Epithelial cell of esophagus (primary cell): ENCODE measurements around the gene LRSAM1.

Experiments used
- DNase-seq: peaks from one replicate; pipeline ENCODE4 v3.0.0; 2010; ENCODE audit warnings: low read depth
- H3K4me3 ChIP-seq: 2 replicates; pipeline ENCODE4 v1.5.1; 2011; ENCODE audit warnings: mild to moderate bottlenecking, low read length, control low read depth
- TF ChIP-seq, protein P1 (sequence below): IDR thresholded peaks from 2 replicates; pipeline ENCODE4 v1.5.1; 2011; ENCODE audit warnings: low read depth, mild to moderate bottlenecking, low read length, control low read depth, inconsistent platforms; ENCODE audit not compliant: insufficient read depth; ENCODE audit errors: missing control alignments

Gene LRSAM1

DNA sequence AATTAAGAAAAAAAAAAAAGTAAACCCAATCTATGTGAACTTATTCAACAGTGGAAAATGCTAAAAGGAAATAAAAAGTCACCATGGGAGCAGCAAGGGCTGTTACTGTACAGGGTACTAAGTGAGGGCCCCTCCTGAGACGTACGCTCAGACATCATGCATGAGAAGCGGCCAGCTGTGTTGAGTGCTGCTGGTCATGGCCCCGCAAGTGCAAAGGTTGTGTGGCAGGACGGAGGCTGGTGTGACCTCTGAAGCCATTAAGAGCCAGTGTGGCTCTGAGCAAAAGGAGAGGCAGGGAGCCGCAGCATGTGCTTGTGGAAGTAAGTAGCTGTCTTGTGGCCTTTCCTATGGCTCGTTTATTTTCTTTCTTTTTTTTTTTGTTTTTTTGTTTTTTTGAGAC is 30.3 kb upstream of the LRSAM1 start:
- DNase-seq, result no peak
- TF ChIP-seq, protein P1, sequence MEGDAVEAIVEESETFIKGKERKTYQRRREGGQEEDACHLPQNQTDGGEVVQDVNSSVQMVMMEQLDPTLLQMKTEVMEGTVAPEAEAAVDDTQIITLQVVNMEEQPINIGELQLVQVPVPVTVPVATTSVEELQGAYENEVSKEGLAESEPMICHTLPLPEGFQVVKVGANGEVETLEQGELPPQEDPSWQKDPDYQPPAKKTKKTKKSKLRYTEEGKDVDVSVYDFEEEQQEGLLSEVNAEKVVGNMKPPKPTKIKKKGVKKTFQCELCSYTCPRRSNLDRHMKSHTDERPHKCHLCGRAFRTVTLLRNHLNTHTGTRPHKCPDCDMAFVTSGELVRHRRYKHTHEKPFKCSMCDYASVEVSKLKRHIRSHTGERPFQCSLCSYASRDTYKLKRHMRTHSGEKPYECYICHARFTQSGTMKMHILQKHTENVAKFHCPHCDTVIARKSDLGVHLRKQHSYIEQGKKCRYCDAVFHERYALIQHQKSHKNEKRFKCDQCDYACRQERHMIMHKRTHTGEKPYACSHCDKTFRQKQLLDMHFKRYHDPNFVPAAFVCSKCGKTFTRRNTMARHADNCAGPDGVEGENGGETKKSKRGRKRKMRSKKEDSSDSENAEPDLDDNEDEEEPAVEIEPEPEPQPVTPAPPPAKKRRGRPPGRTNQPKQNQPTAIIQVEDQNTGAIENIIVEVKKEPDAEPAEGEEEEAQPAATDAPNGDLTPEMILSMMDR, result no peak
- no peak overlapping the region for H3K4me3 ChIP-seq

DNA sequence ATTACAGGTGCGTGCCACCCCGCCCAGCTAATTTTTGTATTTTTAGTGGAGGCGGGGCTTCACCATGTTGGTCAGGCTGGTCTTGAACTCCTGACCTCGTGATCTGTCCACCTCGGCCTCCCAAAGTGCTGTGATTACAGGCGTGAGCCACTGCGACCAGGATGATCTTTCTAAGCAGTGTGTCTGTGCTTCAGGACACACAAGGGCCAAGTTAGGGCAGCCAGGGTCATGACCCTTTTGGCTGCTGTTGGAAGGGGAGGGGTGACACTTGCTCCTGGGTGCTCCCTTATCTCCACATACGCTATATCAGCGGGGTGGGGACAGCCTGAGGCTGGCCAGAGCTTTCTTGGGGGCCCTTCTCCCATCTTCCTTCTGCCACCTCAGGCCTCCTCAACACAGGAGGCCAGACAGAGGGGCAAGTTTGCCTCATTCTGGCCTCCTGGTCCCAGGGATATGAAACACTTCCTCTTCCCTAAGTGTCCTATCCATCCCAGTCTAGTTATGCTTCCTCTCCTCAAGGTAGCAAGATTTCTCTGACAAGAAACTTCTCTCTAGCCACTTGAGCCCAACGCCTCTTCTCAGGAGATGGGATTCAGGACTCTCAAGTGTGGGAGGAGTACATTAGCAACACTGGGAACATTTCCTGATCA is 29.1 kb upstream of the LRSAM1 start:
- TF ChIP-seq, protein P1, result no peak
- H3K4me3 ChIP-seq, result peak overlapping the region; percentile 95
- no peak for DNase-seq

DNA sequence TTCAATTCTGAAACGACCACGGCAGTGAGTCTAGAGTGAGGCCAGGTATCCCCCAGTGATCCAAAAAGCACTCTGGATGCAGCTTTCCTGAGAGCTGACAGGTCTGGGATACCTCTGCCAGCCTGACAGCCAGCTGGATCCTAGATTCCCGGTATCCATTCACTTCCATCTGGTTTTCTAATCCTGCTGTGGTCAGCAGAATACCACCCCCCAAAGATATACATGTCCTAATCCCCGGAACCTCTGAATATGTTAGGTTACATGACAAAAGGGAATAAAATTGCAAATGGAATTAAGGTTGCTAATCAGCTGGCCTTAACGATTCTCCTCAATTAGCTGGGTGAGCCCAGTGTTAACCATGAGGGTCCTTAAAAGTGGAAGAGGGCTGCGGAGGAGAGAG is 28.5 kb upstream of the LRSAM1 start:
- H3K4me3 ChIP-seq, result peak overlapping the region; percentile 95
- TF ChIP-seq, protein P1, result no peak
- no peak for DNase-seq

DNA sequence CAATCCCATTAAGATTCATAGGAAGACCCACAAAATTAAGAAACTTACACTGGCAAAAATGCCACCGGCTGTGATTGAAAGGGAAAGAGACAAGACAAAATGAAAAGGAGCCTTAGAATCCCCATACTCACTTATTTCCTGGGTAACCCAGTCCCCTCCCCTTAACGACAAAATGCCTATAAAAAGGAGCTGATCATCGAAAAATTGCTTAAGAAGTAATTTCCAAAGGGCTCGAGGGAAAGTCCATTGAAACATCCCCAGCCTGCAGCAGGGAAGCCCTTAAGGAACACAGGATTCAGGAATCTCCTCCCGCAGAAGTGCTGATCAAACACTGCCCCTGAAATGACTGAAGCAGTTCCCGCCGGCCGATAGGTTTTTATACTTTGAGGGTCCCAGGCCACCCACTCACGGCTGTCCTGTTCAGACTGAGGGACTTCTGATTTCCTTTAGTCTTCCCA is 27.8 kb upstream of the LRSAM1 start:
- TF ChIP-seq, protein P1, result no peak
- peak overlapping the region; percentile 95 for H3K4me3 ChIP-seq
- no peak for DNase-seq

DNA sequence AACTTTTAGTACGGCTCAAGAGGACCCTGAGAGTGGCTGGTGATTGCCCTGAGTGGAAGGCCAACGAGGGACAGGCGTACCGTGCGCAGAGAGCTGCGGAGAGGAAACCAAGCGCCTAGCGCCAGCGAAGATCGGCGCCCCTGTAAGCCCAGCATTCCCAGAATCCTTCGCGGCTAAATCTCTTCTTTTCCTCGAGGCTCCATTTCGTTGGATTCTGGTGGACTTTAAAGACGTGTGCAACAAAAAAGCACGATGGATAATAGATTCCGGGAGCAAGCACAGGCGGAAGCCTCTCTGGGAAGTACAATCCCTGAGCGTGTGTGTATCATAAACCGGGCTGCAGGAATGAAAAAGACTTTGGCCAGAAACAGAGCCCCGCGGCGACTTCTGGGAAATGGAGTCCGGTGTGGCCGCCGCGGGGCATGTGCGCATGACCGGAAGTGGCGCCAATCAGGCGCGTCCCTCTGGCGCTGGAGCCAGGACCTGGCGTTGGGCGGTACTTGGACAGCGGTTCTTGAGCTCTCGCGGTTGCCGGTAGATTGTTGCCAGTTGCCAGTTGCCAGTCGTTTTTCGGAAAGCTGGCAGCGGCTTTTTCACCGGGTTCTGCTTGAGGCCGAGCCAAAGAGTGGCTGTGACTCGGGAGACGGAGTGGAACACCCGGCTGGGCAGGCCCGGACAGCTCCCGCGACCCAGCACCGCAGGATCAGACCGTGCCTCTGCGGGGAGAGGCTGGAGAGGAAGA is 27.2 kb upstream of the LRSAM1 start, which contains the start of gene ZNF79:
TSS of gene ZNF79 (plus strand) at position 449 of the 742 bp plus-strand sequence. CDS start 406 bp downstream, outside the sequence.
- TF ChIP-seq, protein P1, result no peak
- DNase-seq, result peak; percentile 95
- peak within 1 kb of the TSS; percentile 95 for H3K4me3 ChIP-seq

DNA sequence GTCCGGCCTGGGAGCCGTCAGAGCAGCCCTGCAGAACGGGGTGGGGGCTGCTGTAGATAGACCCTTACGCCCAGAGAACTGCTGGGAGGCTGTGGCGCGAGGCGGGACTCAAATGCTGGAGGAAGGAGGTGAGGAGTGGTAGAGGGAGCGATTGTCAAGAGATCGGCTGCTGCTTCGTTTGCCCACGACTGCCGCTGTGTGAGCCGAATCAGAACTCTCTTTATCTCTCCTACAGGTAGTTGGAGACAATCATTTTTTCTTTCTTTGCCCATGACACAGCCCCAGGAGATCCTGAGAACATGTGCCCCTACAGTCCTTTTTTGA is 26.7 kb upstream of the LRSAM1 start:
- TF ChIP-seq, protein P1, result no peak
- peak overlapping the region; percentile 95 for H3K4me3 ChIP-seq
- no peak for DNase-seq
